AG10803 (cell line): Measurements from ENCODE around the gene ST8SIA4.

Experiments used
- DNase-seq: peaks from one replicate; pipeline ENCODE4 v3.0.0; 2010; ENCODE audit warnings: low read depth
- H3K4me3 ChIP-seq: 2 replicates; pipeline ENCODE4 v1.5.1; 2011; ENCODE audit warnings: mild to moderate bottlenecking, low read length, control low read depth
- CTCF ChIP-seq: conservative IDR thresholded peaks from 2 replicates; pipeline ENCODE4 v1.5.1; 2011; ENCODE audit warnings: mild to moderate bottlenecking, low read length, control low read depth, inconsistent platforms

Gene ST8SIA4

DNA sequence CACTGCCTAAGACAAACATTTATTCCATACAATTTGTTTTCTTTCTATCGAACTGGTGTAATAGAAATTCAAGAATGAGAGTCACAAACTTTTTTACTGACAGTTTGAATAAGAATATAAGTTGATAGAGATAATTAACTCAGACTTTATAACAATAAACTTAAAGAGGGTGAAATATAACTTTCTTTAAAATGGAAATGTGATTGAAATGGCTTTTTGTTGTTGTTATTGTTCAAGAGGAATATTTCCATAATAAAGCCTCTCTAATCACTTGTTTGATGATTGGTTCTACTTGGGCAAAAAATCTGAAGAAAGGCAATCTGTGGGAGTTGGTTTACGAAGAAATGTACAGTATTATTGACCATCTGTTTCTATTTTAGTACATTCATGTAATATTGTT, 79.3 kb downstream of the ST8SIA4 start:
- no peak for TF ChIP-seq CTCF
- DNase-seq: no peak
- no peak overlapping the region for H3K4me3 ChIP-seq

DNA sequence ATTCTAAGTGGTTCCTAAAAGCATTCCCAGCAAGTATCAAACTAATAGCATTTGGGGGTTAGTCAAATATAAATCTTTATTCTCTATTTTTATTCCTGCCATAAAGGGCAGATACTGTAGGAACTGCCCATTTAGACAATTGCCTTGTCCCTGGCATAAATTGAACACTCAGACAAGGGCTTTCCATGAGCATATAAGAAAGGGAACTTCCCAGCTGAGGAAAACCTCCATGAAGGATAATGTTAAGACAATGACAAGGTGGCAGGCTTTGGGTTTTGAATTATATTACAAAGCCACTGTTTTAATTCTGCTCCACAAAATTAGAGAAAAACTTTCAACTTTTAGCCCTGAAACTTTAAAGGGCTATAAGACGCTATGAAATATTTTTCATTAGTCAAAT, 81.3 kb downstream of the ST8SIA4 start:
- no peak overlapping the region for H3K4me3 ChIP-seq
- no peak for DNase-seq
- TF ChIP-seq CTCF: no peak

GRCh38 chr5:100818340-100818739, 84.7 kb downstream of the ST8SIA4 start:
- no peak for DNase-seq
- no peak for TF ChIP-seq CTCF
- H3K4me3 ChIP-seq: no peak overlapping the region

GRCh38 chr5:100803397-100803796, 99.7 kb downstream of the ST8SIA4 start:
- no peak overlapping the region for H3K4me3 ChIP-seq
- peak; percentile 1 for DNase-seq
- TF ChIP-seq CTCF: no peak

DNA sequence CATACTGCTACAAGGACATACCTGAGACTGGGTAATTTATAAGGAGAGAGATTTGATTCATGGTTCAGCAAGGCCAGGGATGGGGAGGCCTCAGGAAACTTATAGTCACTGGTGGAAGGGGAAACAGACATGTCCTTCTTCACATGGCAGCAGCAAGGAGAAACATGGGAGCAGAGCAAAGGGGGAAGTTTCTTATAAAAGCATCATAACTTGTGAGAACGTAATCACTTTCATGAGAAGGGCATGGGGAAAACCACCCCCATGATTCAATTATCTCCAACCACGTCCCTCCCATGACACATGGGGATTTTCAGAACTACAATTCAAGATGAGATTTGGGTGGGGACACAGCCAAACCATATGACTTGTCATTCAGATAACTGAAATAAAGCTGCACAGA, 100.9 kb downstream of the ST8SIA4 start:
- TF ChIP-seq CTCF: no peak
- DNase-seq: no peak
- H3K4me3 ChIP-seq: no peak overlapping the region

- no peak for DNase-seq
- no peak for TF ChIP-seq CTCF
- H3K4me3 ChIP-seq: no peak overlapping the region
These were observed 102.5 kb downstream of the ST8SIA4 start for GRCh38 chr5:100800562-100800961.

DNA sequence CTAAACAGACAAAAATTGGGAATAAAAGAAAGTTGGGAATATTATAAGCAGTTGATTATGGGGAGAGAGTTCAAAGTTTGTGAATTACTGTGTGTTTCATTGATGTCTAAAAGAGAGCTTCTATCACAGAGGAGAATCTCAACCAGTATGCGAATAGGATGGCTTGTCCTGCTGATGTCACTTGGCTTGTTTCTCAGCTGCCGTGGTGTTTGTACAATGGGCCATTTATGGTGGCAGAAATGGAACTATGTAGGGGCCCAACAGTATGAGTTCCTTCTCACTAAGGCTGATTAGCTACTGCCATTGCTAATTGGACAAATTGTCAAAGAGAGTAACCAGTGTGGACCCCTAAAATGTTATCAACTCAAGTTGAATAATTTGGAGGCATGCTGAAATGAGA, 103.9 kb downstream of the ST8SIA4 start:
- no peak for DNase-seq
- no peak for TF ChIP-seq CTCF
- H3K4me3 ChIP-seq: no peak overlapping the region
